H1 (cell line): ENCODE data around the gene ZNF367. TPM values are rescaled to one million over a fixed set of nuclear protein-coding genes. Genes with fewer than 3 reads are reported as not detected.

Experiments used
- RAD21 ChIP-seq, 2 experiments: IDR thresholded peaks in 1 of 2; conservative IDR thresholded peaks in 1 of 2; 2 replicates each; pipeline ENCODE4 v1.6.1; 2011; ENCODE audit warnings: low read depth in 2 of 2, low read length in 2 of 2, improper control_type of control experiment in 1 of 2, inconsistent platforms in 1 of 2, mild to moderate bottlenecking in 1 of 2, moderate library complexity in 1 of 2
- RBBP5 ChIP-seq: IDR thresholded peaks from 2 replicates; pipeline ENCODE4 v1.7.1; 2012; ENCODE audit warnings: low read depth, mild to moderate bottlenecking, inconsistent platforms, low read length, moderate library complexity, borderline replicate concordance
- SIRT6 ChIP-seq: IDR thresholded peaks from one replicate; pipeline ENCODE4 v1.7.1; 2012; ENCODE audit warnings: low read length, inconsistent platforms
- polyA plus RNA-seq, 7 experiments: library from polyadenylated mRNA; depleted of rRNA in 3 of 7; stranded (reverse) in 5 of 7; unstranded in 2 of 7; fragments of >200 nt in 5 of 7; fragments of 200-250 nt in 2 of 7; gene quantifications; 1 replicate in 5 of 7; 2 replicates in 1 of 7; 4 replicates in 1 of 7; pipeline versions ENCODE4 v1.2.1 to v1.2.3, GENCODE V29; 2011 to 2013; ENCODE audit warnings: missing spikeins in 2 of 7, mixed read lengths in 2 of 7
- total RNA-seq: library from RNA; stranded (reverse); fragmentation: NEBNext Ultra II Directional; extraction: Animal tissue kit (Norgen Biotek cat#: 25700); gene quantifications from 2 replicates; pipeline ENCODE4 v1.2.1, GENCODE V29; 2021

The ZNF367 gene
- total and polyA plus RNA-seq, 2 of the 8 experiments (the other 6 are each of a cell fraction or from before 2014, with no cell fraction given) = 2.2 to 8.2 TPM

DNA sequence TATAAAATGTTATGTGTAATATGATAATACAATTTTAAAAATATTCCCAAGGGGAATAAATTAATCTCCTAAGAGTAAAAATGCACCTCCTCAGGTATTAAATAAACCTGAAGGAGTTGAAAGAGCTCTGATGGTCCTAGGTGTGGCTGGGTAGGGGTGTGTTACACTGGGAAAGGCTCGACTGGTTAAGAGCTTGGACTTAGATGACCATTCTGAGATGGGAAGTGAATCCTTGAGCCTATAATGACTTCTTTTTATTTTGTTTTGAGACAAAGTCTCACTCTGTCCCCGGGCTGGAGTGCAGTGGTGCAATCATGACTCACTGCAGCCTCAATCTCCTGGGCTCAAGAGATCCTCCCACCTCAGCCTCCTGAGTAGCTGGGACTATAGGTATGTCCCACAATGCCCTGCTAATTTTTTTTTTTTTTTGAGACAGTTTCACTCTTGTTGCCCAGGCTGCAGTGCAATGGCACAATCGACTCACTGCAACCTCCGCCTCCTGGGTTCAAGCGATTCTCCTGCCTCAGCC is 22.6 kb upstream of the ZNF367 start (continued):
- no peak for TF ChIP-seq SIRT6
- TF ChIP-seq RAD21 (IDR thresholded peaks at IDR 0.05 in 1 of 2, conservative IDR thresholded peaks at IDR 0.05 in 1 of 2; ENCODE audit: low read depth in 2 of 2, low read length in 2 of 2) = no peak
- no peak for TF ChIP-seq RBBP5
